Natural killer cell treated with Interleukin-12 subunit alpha and Interleukin-12 subunit beta and Interleukin-15 and Interleukin-18, amount 100 ng/mL, for 72 hours (primary cell): ENCODE results near the gene DLD. TPM values are rescaled to one million over a fixed set of nuclear protein-coding genes. Genes with fewer than 3 reads are reported as not detected.
"Not testable (repeated sequence)": the region's sequence is repeated elsewhere in the genome, so short reads cannot be mapped to it uniquely, and the experiment has no call there.

Source experiments
- ATAC-seq, 2 donors: fragments of 150-1000 bp; cut with Tn5 transposase in 1 of 2; sonication (Bioruptor Pico), chemical (Tn5 transposase) in 1 of 2; 2 replicates each; pipeline ENCODE4 v1.10.0; 2021
- DNase-seq: peaks from one replicate; pipeline ENCODE4 v3.0.0; 2022; ENCODE audit warnings: low spot score
- H3K27ac Mint-ChIP-seq, 2 donors: 1 replicate in 1 of 2; 2 replicates in 1 of 2; pipeline ENCODE4 v1.8.0; 2022; ENCODE audit warnings: mixed read lengths in 2 of 2, mild to moderate bottlenecking in 1 of 2, moderate library complexity in 1 of 2
- H3K27me3 Mint-ChIP-seq, 2 donors: 1 replicate in 1 of 2; 2 replicates in 1 of 2; pipeline ENCODE4 v1.8.0; 2022; ENCODE audit warnings: mixed read lengths in 2 of 2
- H3K36me3 Mint-ChIP-seq: one replicate; pipeline ENCODE4 v1.8.0; 2022; ENCODE audit warnings: mixed read lengths
- H3K4me1 Mint-ChIP-seq, 2 donors: 1 replicate in 1 of 2; 2 replicates in 1 of 2; pipeline ENCODE4 v1.8.0; 2022; ENCODE audit warnings: low read depth in 2 of 2, mixed read lengths in 2 of 2, mild to moderate bottlenecking in 1 of 2
- H3K4me3 Mint-ChIP-seq: one replicate; pipeline ENCODE4 v1.8.0; 2022; ENCODE audit warnings: mixed read lengths
- H3K9me3 Mint-ChIP-seq: 2 replicates; pipeline ENCODE4 v1.8.0; 2022; ENCODE audit warnings: mixed read lengths
- total RNA-seq, 2 donors: library from RNA; stranded (reverse); gene quantifications; one replicate each; pipeline ENCODE4 v1.2.3, GENCODE V29; 2022

DLD gene
- total RNA-seq, 2 donors from 2014 or later = 67.7 to 85.5 TPM

GRCh38 chr7:107914831-107915230 is 23.8 kb downstream of the DLD start:
- peaks cover 6 to 21% of the 10 kb centered on the region in 2 donors for H3K4me1 Mint-ChIP-seq
- no peak for DNase-seq
- H3K27ac Mint-ChIP-seq = no peak overlapping the region
- no peaks in the 10 kb centered on the region for H3K27me3 Mint-ChIP-seq
- peaks cover 2% of the 10 kb centered on the region for H3K9me3 Mint-ChIP-seq
- peaks cover 46% of the 10 kb centered on the region for H3K36me3 Mint-ChIP-seq
- H3K4me3 Mint-ChIP-seq = no peak overlapping the region
- ATAC-seq = no peak

GRCh38 chr7:107915541-107915940 is 24.6 kb downstream of the DLD start:
- H3K36me3 Mint-ChIP-seq = peaks cover 47% of the 10 kb centered on the region
- no peak overlapping the region for H3K27ac Mint-ChIP-seq
- H3K4me1 Mint-ChIP-seq = peaks cover 6 to 23% of the 10 kb centered on the region in 2 donors
- peaks cover 2% of the 10 kb centered on the region for H3K9me3 Mint-ChIP-seq
- no peak for DNase-seq
- no peak overlapping the region for H3K4me3 Mint-ChIP-seq
- no peak for ATAC-seq
- H3K27me3 Mint-ChIP-seq = no peaks in the 10 kb centered on the region

GRCh38 chr7:107917763-107918651 is 27.0 kb downstream of the DLD start:
- no peak for ATAC-seq
- peaks cover 41% of the 10 kb centered on the region for H3K36me3 Mint-ChIP-seq
- DNase-seq = no peak
- H3K9me3 Mint-ChIP-seq = no peaks in the 10 kb centered on the region
- H3K4me3 Mint-ChIP-seq = no peak overlapping the region
- peak overlapping the region in 1 of 2 donors; percentile 11 for H3K27ac Mint-ChIP-seq
- H3K27me3 Mint-ChIP-seq = no peaks in the 10 kb centered on the region
- peaks cover 12 to 24% of the 10 kb centered on the region in 2 donors for H3K4me1 Mint-ChIP-seq

- Mint-ChIP-seq H3K36me3 (peaks cover 35% of the 10 kb centered on the region), H3K4me1 (peaks cover 9 to 23% of the 10 kb centered on the region in 2 donors), H3K9me3 (no peaks in the 10 kb centered on the region), H3K27me3 (no peaks in the 10 kb centered on the region), H3K27ac (no peak overlapping the region), H3K4me3 (no peak overlapping the region)
- ATAC-seq = no peak
- DNase-seq = no peak
These were observed 28.0 kb downstream of the DLD start for GRCh38 chr7:107918948-107919347.

- ATAC-seq = no peak
- Mint-ChIP-seq H3K4me3 (no peak overlapping the region), H3K4me1 (peaks cover 14 to 23% of the 10 kb centered on the region in 2 donors), H3K9me3 (no peaks in the 10 kb centered on the region), H3K27ac (peak overlapping the region in 1 of 2 donors; percentile 61), H3K27me3 (no peaks in the 10 kb centered on the region), H3K36me3 (peaks cover 33% of the 10 kb centered on the region)
- no peak for DNase-seq
These were observed 29.2 kb downstream of the DLD start for GRCh38 chr7:107920048-107920772.

GRCh38 chr7:107921826-107922225 is 30.8 kb downstream of the DLD start:
- Mint-ChIP-seq H3K4me1 (peaks cover 14 to 28% of the 10 kb centered on the region in 2 donors), H3K36me3 (peaks cover 37% of the 10 kb centered on the region)
- not testable (repeated sequence) for H3K27ac Mint-ChIP-seq, DNase-seq, ATAC-seq, H3K4me3 Mint-ChIP-seq, H3K27me3 Mint-ChIP-seq, H3K9me3 Mint-ChIP-seq

GRCh38 chr7:107922886-107923285 is 31.9 kb downstream of the DLD start:
- no peak overlapping the region for H3K4me3 Mint-ChIP-seq
- H3K9me3 Mint-ChIP-seq = no peaks in the 10 kb centered on the region
- no peaks in the 10 kb centered on the region for H3K27me3 Mint-ChIP-seq
- H3K27ac Mint-ChIP-seq = no peak overlapping the region
- peaks cover 14 to 28% of the 10 kb centered on the region in 2 donors for H3K4me1 Mint-ChIP-seq
- no peak for ATAC-seq
- peaks cover 27% of the 10 kb centered on the region for H3K36me3 Mint-ChIP-seq
- DNase-seq = no peak

- DNase-seq (no peak), ATAC-seq (peak in 1 of 2 donors; percentile 36)
- peaks cover 14 to 23% of the 10 kb centered on the region in 2 donors for H3K4me1 Mint-ChIP-seq
- H3K27me3 Mint-ChIP-seq = no peaks in the 10 kb centered on the region
- no peaks in the 10 kb centered on the region for H3K9me3 Mint-ChIP-seq
- H3K36me3 Mint-ChIP-seq = peaks cover 28% of the 10 kb centered on the region
- H3K27ac Mint-ChIP-seq = peak overlapping the region in 1 of 2 donors; percentile 2
- H3K4me3 Mint-ChIP-seq = no peak overlapping the region
These were observed 34.0 kb downstream of the DLD start for GRCh38 chr7:107924841-107925504.

- Mint-ChIP-seq H3K27ac (no peak overlapping the region), H3K27me3 (no peaks in the 10 kb centered on the region), H3K36me3 (peaks cover 22% of the 10 kb centered on the region), H3K4me3 (no peak overlapping the region), H3K9me3 (no peaks in the 10 kb centered on the region), H3K4me1 (peaks cover 14 to 19% of the 10 kb centered on the region in 2 donors)
- DNase-seq (no peak), ATAC-seq (no peak)
These were observed 35.5 kb downstream of the DLD start for GRCh38 chr7:107926481-107926880.

- H3K27ac Mint-ChIP-seq = no peak overlapping the region
- no peak overlapping the region for H3K4me3 Mint-ChIP-seq
- H3K36me3 Mint-ChIP-seq = peaks cover 12% of the 10 kb centered on the region
- no peaks in the 10 kb centered on the region for H3K27me3 Mint-ChIP-seq
- H3K4me1 Mint-ChIP-seq = peaks cover 0 to 5% of the 10 kb centered on the region in 2 donors
- H3K9me3 Mint-ChIP-seq = no peaks in the 10 kb centered on the region
- ATAC-seq = no peak
- DNase-seq = no peak
These were observed 40.9 kb downstream of the DLD start for GRCh38 chr7:107931740-107932515.

GRCh38 chr7:107932805-107933204 is 41.8 kb downstream of the DLD start:
- Mint-ChIP-seq H3K4me1 (peaks cover 0 to 5% of the 10 kb centered on the region in 2 donors), H3K36me3 (peaks cover 12% of the 10 kb centered on the region), H3K4me3 (no peak overlapping the region), H3K9me3 (no peaks in the 10 kb centered on the region), H3K27me3 (no peaks in the 10 kb centered on the region), H3K27ac (no peak overlapping the region)
- no peak for DNase-seq
- no peak for ATAC-seq

- H3K27ac Mint-ChIP-seq = no peak overlapping the region
- H3K4me3 Mint-ChIP-seq = no peak overlapping the region
- no peak for ATAC-seq
- H3K9me3 Mint-ChIP-seq = no peaks in the 10 kb centered on the region
- H3K36me3 Mint-ChIP-seq = peaks cover 12% of the 10 kb centered on the region
- no peak for DNase-seq
- no peaks in the 10 kb centered on the region for H3K27me3 Mint-ChIP-seq
- peaks cover 0 to 5% of the 10 kb centered on the region in 2 donors for H3K4me1 Mint-ChIP-seq
These were observed 42.5 kb downstream of the DLD start for GRCh38 chr7:107933386-107934013.
